K562 (cell line): Measurements from ENCODE around the gene ZNF346. TPM values are rescaled to one million over a fixed set of nuclear protein-coding genes. Genes with fewer than 3 reads are reported as not detected.
A peak's percentile ranks its signal among the peaks of the same experiment; 100 is the strongest.

ENCODE experiments used
- CBX5 ChIP-seq: IDR thresholded peaks from 2 replicates; pipeline ENCODE4 v1.6.1; 2014; ENCODE audit warnings: low read depth, borderline replicate concordance
- ELF2 ChIP-seq: fragments of 250-450 bp; sonication (Bioruptor Pico); IDR thresholded peaks from 2 replicates; pipeline ENCODE4 v1.5.0; 2021; ENCODE audit warnings: mild to moderate bottlenecking
- FOSL1 ChIP-seq: fragments of 200-800 bp; sonication (Bioruptor generic); conservative IDR thresholded peaks from 2 replicates; pipeline ENCODE4 v1.6.1; 2016; ENCODE audit warnings: missing genetic modification characterization, missing compliant biosample characterization
- MTA3 ChIP-seq: fragments of 450-650 bp; formaldehyde crosslinking; IDR thresholded peaks from 2 replicates; pipeline ENCODE4 v1.6.1; 2017; ENCODE audit warnings: mild to moderate bottlenecking, borderline replicate concordance
- PCBP1 ChIP-seq: fragments of 200-400 bp; formaldehyde crosslinking; IDR thresholded peaks from 2 replicates; pipeline ENCODE4 v1.6.1; 2018; ENCODE audit warnings: mild to moderate bottlenecking, low read depth, low read length; ENCODE audit not compliant: poor library complexity, severe bottlenecking
- PREB ChIP-seq: sonication (generic); formaldehyde crosslinking; IDR thresholded peaks from 2 replicates; pipeline ENCODE4 v1.8.1; 2023; ENCODE audit warnings: mild to moderate bottlenecking, missing genetic modification reagents
- PURB ChIP-seq: sonication (generic); formaldehyde crosslinking; IDR thresholded peaks from 2 replicates; pipeline ENCODE4 v1.9.0; 2021; ENCODE audit warnings: low read depth, mild to moderate bottlenecking, missing genetic modification reagents
- REST ChIP-seq, 2 experiments: fragments of 450-650 bp; formaldehyde crosslinking in 1 of 2; IDR thresholded peaks; 2 replicates each; pipeline versions ENCODE4 v1.4.0 to v1.6.1; 2014 to 2020; ENCODE audit warnings: mild to moderate bottlenecking in 2 of 2, borderline replicate concordance in 1 of 2, low read depth in 1 of 2
- SIN3A ChIP-seq, 2 experiments: fragments of 150-350 bp in 1 of 2; IDR thresholded peaks; 2 replicates each; pipeline ENCODE4 v1.6.1; 2011 to 2016; ENCODE audit warnings: borderline replicate concordance in 2 of 2, low read depth in 2 of 2, low read length in 2 of 2, mild to moderate bottlenecking in 2 of 2, moderate library complexity in 2 of 2; ENCODE audit not compliant: control insufficient read depth in 1 of 2
- SMARCE1 ChIP-seq: fragments of 450-650 bp; IDR thresholded peaks from 2 replicates; pipeline ENCODE4 v1.7.1; 2016; ENCODE audit warnings: mild to moderate bottlenecking
- SRF ChIP-seq, 2 experiments: fragments of 250-450, 450-650 bp in 1 of 2; sonication (Bioruptor Pico) in 1 of 2; sonication (generic) in 1 of 2; formaldehyde crosslinking; IDR thresholded peaks; 2 replicates each; pipeline versions ENCODE4 v1.5.0 to v1.5.1; 2020 to 2022; ENCODE audit warnings: mild to moderate bottlenecking in 1 of 2, missing genetic modification reagents in 1 of 2
- U2AF2 ChIP-seq: fragments of 200-400 bp; formaldehyde crosslinking; optimal IDR thresholded peaks from 2 replicates; pipeline ENCODE3; 2017; ENCODE audit warnings: low read depth, mild to moderate bottlenecking, low read length
- ZNF184 ChIP-seq: sonication (generic); formaldehyde crosslinking; IDR thresholded peaks from 2 replicates; pipeline ENCODE4 v1.5.0; 2020; ENCODE audit warnings: missing genetic modification reagents
- ZNF253 ChIP-seq: fragments of 250-450 bp; sonication (Bioruptor Pico); conservative IDR thresholded peaks from 2 replicates; pipeline ENCODE4 v1.6.1; 2021; ENCODE audit warnings: mild to moderate bottlenecking
- ZNF280B ChIP-seq: fragments of 250-450 bp; sonication (Bioruptor Pico); IDR thresholded peaks from 2 replicates; pipeline ENCODE4 v1.5.1; 2021; ENCODE audit warnings: mild to moderate bottlenecking
- ZNF583 ChIP-seq: fragments of 250-450 bp; sonication (Bioruptor Pico); IDR thresholded peaks from 2 replicates; pipeline ENCODE4 v1.4.0; 2020
- ZNF699 ChIP-seq: fragments of 250-450 bp; sonication (Bioruptor Pico); IDR thresholded peaks from 2 replicates; pipeline ENCODE4 v1.8.0; 2021; ENCODE audit warnings: mild to moderate bottlenecking, moderate library complexity; ENCODE audit not compliant: insufficient replicate concordance
- polyA plus RNA-seq, 8 experiments: library from polyadenylated mRNA; depleted of rRNA in 4 of 8; stranded (reverse) in 5 of 8; unstranded in 3 of 8; fragments of >200 nt; fragmentation: Nextera tagmentation in 2 of 8; fragmentation: Illumina TruSeq in 1 of 8; extraction: Ambion mirVana in 2 of 8; extraction: Trizol in 1 of 8; gene quantifications; 2 replicates each; pipeline versions ENCODE4 v1.2.1 to v1.2.3, GENCODE V29; 2011 to 2014; ENCODE audit warnings: inconsistent platforms in 1 of 8, missing spikeins in 1 of 8
- total RNA-seq, 7 experiments: library from RNA; depleted of rRNA in 6 of 7; stranded (reverse); fragments of >200 nt in 6 of 7; fragmentation: Illumina TruSeq in 2 of 7; extraction: Trizol in 2 of 7; gene quantifications; 2 replicates each; pipeline versions ENCODE4 v1.2.1 to v1.2.3, GENCODE V29; 2011 to 2021; ENCODE audit warnings: low replicate concordance in 1 of 7

The ZNF346 gene
- total and polyA plus RNA-seq, 9 of the 15 experiments (the other 6 are each of a cell fraction or from before 2014, with no cell fraction given), result 5.0 to 25.1 (median 20.1) TPM

GRCh38 chr5:177005619-177006264, 16.8 kb upstream of the ZNF346 start (continued):
- TF ChIP-seq SIN3A (IDR thresholded peaks at IDR 0.05; ENCODE audit: borderline replicate concordance in 2 of 2, control insufficient read depth in 1 of 2, low read depth in 2 of 2, low read length in 2 of 2), result peak in 1 of 2 experiments; percentile 6; a peak in 1 of 4 replicates
- TF ChIP-seq PCBP1, result no peak
- no peak for TF ChIP-seq ZNF280B (CRISPR knock-in tag)
- TF ChIP-seq FOSL1 (tag), result no peak
- TF ChIP-seq ZNF184 (CRISPR knock-in tag), result no peak
- TF ChIP-seq CBX5, result no peak
- no peak; the same call in 1 of the 2 replicates for TF ChIP-seq SMARCE1
- no peak for TF ChIP-seq ELF2 (CRISPR knock-in tag)
- TF ChIP-seq ZNF699 (CRISPR knock-in tag), result no peak
- TF ChIP-seq U2AF2, result no peak
- peak; percentile 15; the same call in 1 of the 2 replicates for TF ChIP-seq REST (IDR thresholded peaks at IDR 0.05; ENCODE audit: borderline replicate concordance)
- TF ChIP-seq REST (CRISPR knock-in tag; IDR thresholded peaks at IDR 0.05; ENCODE audit: low read depth), result no peak
- peak; percentile 33; the same call in 1 of the 2 replicates for TF ChIP-seq ZNF583
- TF ChIP-seq ZNF253 (CRISPR knock-in tag), result no peak
- no peak for TF ChIP-seq SRF (CRISPR knock-in tag; IDR thresholded peaks at IDR 0.05)
- TF ChIP-seq PURB (CRISPR knock-in tag), result no peak
- peak; percentile 18; the same call in 1 of the 2 replicates for TF ChIP-seq MTA3
- no peak for TF ChIP-seq PREB (CRISPR knock-in tag)
